Caco-2 (cell line): ENCODE data around the gene ZNF503. TPM values are rescaled to one million over a fixed set of nuclear protein-coding genes. Genes with fewer than 3 reads are reported as not detected.
"Not testable (repeated sequence)": the region's sequence is repeated elsewhere in the genome, so short reads cannot be mapped to it uniquely, and the experiment has no call there.

ENCODE experiments used
- BruUV-seq: library from RNA; stranded (reverse); fragments of 400-500 nt; replicated peaks from 2 replicates; lab custom pipeline; 2021; lab: Mats Ljungman, UMichigan
- CTCF ChIA-PET: fragments of 300-600 bp; sonication (Branson Sonifier 250); formaldehyde crosslinking; loops from one replicate; lab custom pipeline; 2022; ENCODE audit warnings: antibody characterized with exemption; lab: Charles Lee
- POLR2A ChIA-PET: fragments of 300-600 bp; sonication (Branson Sonifier 250); formaldehyde crosslinking; loops from one replicate; lab custom pipeline; 2022; ENCODE audit warnings: antibody characterized with exemption; lab: Charles Lee
- DNase-seq, 2 experiments: peaks; one replicate each; pipeline versions ENCODE4 v3.0.0 to v3.0.0-alpha.2; 2020 to 2022
- H3K27me3 ChIP-seq: replicated peaks from 2 replicates; pipeline ENCODE4 v1.6.0; 2011; ENCODE audit warnings: low read length; ENCODE audit not compliant: control insufficient read depth, insufficient read depth
- H3K36me3 ChIP-seq: 2 replicates; pipeline ENCODE4 v1.5.1; 2011; ENCODE audit warnings: low read length; ENCODE audit not compliant: control insufficient read depth, insufficient read depth
- H3K4me1 ChIP-seq: fragments of 250-450 bp; sonication (Bioruptor Pico); 2 replicates; pipeline ENCODE4 v1.5.1; 2020; ENCODE audit warnings: mild to moderate bottlenecking
- H3K4me3 ChIP-seq: 2 replicates; pipeline ENCODE4 v1.5.1; 2011; ENCODE audit warnings: low read depth, mild to moderate bottlenecking, control low read depth, low read length
- H3K9me3 ChIP-seq: fragments of 250-450 bp; sonication (Bioruptor Pico); 2 replicates; pipeline ENCODE4 v1.5.1; 2020; ENCODE audit warnings: mild to moderate bottlenecking, moderate library complexity
- H3K27ac Mint-ChIP-seq: one replicate; pipeline ENCODE4 v1.8.0; 2022; ENCODE audit warnings: mixed read lengths; ENCODE audit not compliant: unreplicated experiment
- H3K27me3 Mint-ChIP-seq: one replicate; pipeline ENCODE4 v1.8.0; 2022; ENCODE audit warnings: mixed read lengths; ENCODE audit not compliant: insufficient read depth, unreplicated experiment
- H3K36me3 Mint-ChIP-seq: one replicate; pipeline ENCODE4 v1.8.0; 2022; ENCODE audit warnings: mild to moderate bottlenecking, mixed read lengths; ENCODE audit not compliant: insufficient read depth, unreplicated experiment
- H3K4me1 Mint-ChIP-seq: one replicate; pipeline ENCODE4 v1.8.0; 2022; ENCODE audit warnings: low read depth, mixed read lengths; ENCODE audit not compliant: unreplicated experiment
- H3K4me3 Mint-ChIP-seq: one replicate; pipeline ENCODE4 v1.8.0; 2022; ENCODE audit warnings: mild to moderate bottlenecking, moderate library complexity, mixed read lengths; ENCODE audit not compliant: unreplicated experiment
- H3K9me3 Mint-ChIP-seq: one replicate; pipeline ENCODE4 v1.8.0; 2022; ENCODE audit warnings: mixed read lengths; ENCODE audit not compliant: unreplicated experiment
- CTCF ChIP-seq, 2 experiments: fragments of 200-600 bp in 1 of 2; IDR thresholded peaks; 1 replicate in 1 of 2; 2 replicates in 1 of 2; pipeline versions ENCODE4 v1.5.1 to v1.8.0; 2011 to 2022; ENCODE audit warnings: antibody characterized with exemption in 1 of 2, control low read depth in 1 of 2, inconsistent platforms in 1 of 2, low read depth in 1 of 2, low read length in 1 of 2, mild to moderate bottlenecking in 1 of 2, moderate library complexity in 1 of 2; ENCODE audit not compliant: insufficient read depth in 1 of 2, severe bottlenecking in 1 of 2, unreplicated experiment in 1 of 2
- intact Hi-C: fragments of 100-400 bp; cut with micrococcal nuclease; formaldehyde crosslinking; loops from one replicate; pipeline ENCODE4 v1.10.0; 2022; ENCODE audit not compliant: unreplicated experiment
- total RNA-seq: library from RNA; stranded (reverse); gene quantifications from 2 replicates; pipeline ENCODE4 v1.2.3, GENCODE V29; 2022

The ZNF503 gene
- total RNA-seq, 1 experiment from 2014 or later: 35.5 TPM

GRCh38 chr10:75367021-75367487, 34.5 kb downstream of the ZNF503 start:
- H3K4me1 ChIP-seq: no peaks in the 10 kb centered on the region
- ChIA-PET CTCF (no interaction called here), POLR2A (no interaction called here)
- peaks cover 5% of the 10 kb centered on the region for H3K9me3 ChIP-seq
- TF ChIP-seq CTCF (IDR thresholded peaks at IDR 0.05; ENCODE audit: insufficient read depth in 1 of 2, low read depth in 1 of 2, low read length in 1 of 2, severe bottlenecking in 1 of 2, unreplicated experiment in 1 of 2): no peak
- no peaks in the 10 kb centered on the region for H3K27me3 Mint-ChIP-seq
- H3K27ac Mint-ChIP-seq: no peak overlapping the region
- intact Hi-C loops: loop anchor here (2.0 kb wide), 1 partner anchor 24 kb away; no protein-coding TSS in a partner anchor
- H3K36me3 ChIP-seq: no peaks in the 10 kb centered on the region
- peaks cover 21% of the 10 kb centered on the region for H3K9me3 Mint-ChIP-seq
- H3K27me3 ChIP-seq: no peaks in the 10 kb centered on the region
- no peaks in the 10 kb centered on the region for H3K36me3 Mint-ChIP-seq
- no peak for DNase-seq
- BruUV-seq: no TSS peak
- no peak overlapping the region for H3K4me3 ChIP-seq
- no peak overlapping the region for H3K4me3 Mint-ChIP-seq
- no peaks in the 10 kb centered on the region for H3K4me1 Mint-ChIP-seq

GRCh38 chr10:75363431-75363830, 38.1 kb downstream of the ZNF503 start:
- H3K27ac Mint-ChIP-seq: no peak overlapping the region
- H3K4me3 Mint-ChIP-seq: no peak overlapping the region
- peaks cover 7% of the 10 kb centered on the region for H3K9me3 Mint-ChIP-seq
- intact Hi-C loops: no loop called here
- Histone ChIP-seq H3K4me3 (no peak overlapping the region), H3K27me3 (no peaks in the 10 kb centered on the region), H3K4me1 (no peaks in the 10 kb centered on the region), H3K9me3 (no peaks in the 10 kb centered on the region), H3K36me3 (no peaks in the 10 kb centered on the region)
- no peak for TF ChIP-seq CTCF (IDR thresholded peaks at IDR 0.05; ENCODE audit: insufficient read depth in 1 of 2, low read depth in 1 of 2, low read length in 1 of 2, severe bottlenecking in 1 of 2, unreplicated experiment in 1 of 2)
- no peaks in the 10 kb centered on the region for H3K27me3 Mint-ChIP-seq
- H3K36me3 Mint-ChIP-seq: no peaks in the 10 kb centered on the region
- POLR2A ChIA-PET: no interaction called here
- CTCF ChIA-PET: no interaction called here
- BruUV-seq: no TSS peak
- peaks cover 10% of the 10 kb centered on the region for H3K4me1 Mint-ChIP-seq
- no peak for DNase-seq

DNA sequence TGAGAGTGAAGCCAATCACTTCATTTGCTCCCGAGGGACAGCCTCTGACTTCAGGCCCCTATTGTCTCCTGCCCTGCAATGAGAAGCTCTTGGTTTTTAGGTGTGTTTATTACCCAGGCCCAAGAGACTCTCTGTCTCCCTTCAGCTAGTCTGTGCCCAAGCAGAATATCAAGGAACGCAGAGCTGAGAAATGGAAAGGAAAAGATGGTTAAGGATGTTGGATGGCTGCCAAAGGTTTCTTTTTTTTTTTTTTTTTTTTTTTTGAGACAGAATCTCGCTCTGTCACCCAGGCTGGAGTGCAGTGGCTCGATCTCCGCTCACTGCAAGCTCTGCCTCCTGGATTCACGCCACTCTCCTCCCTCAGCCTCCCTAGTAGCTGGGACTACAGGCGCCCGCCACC, 41.7 kb downstream of the ZNF503 start:
- POLR2A ChIA-PET, DNase-seq, H3K27me3 Mint-ChIP-seq, BruUV-seq, H3K9me3 Mint-ChIP-seq, H3K36me3 Mint-ChIP-seq, H3K4me1 ChIP-seq, intact Hi-C loops, H3K4me3 Mint-ChIP-seq, H3K9me3 ChIP-seq, H3K36me3 ChIP-seq, H3K27me3 ChIP-seq, H3K4me3 ChIP-seq: not testable (repeated sequence)
- CTCF ChIA-PET: interaction anchor here (0.8 kb wide), 1 partner anchor 11 kb away, joined by 3 read pairs; no protein-coding TSS in a partner anchor
- peak overlapping the region; percentile 87 for H3K27ac Mint-ChIP-seq
- peaks cover 11% of the 10 kb centered on the region for H3K4me1 Mint-ChIP-seq
